Measurements from ENCODE around the gene GPR156.

The GPR156 gene

DNA sequence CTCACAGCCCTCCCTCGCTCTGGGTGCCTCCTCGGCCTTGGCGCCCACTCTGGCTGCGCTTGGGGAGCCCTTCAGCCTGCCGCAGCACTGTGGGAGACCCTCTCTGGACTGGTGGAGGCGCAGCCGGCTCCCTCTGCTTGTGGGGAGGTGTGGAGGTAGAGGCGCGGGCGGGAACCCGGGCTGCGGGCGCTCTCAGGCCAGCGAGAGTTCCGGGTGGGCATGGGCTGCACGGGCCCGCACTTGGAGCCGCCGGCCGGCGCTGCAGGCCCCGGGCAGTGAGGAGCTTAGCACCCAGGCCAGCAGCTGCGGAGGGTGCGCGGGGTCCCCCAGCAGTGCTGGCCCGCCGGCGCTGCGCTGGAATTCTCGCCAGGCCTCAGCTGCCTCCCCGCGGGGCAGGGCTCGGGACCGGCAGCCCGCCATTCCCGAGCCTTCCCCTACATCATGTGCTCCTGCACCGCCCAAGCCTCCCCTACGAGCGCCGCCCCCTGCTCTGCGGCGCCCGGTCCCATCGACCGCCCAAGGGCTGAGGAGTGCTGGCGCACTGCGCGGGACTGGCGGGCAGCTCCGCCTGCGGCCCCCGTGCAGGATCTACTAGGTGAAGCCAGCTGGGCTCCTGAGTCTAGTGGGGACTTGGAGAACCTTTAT, 144.8 kb downstream of the GPR156 start:
- POLR2A ChIA-PET, result no interaction called here
- Histone ChIP-seq H3K27ac (ENCODE audit: extremely low read depth, low read depth, low read length) (no peak overlapping the region), H3K36me3 (ENCODE audit: control insufficient read depth in 2 of 2, insufficient read depth in 1 of 2, low read length in 2 of 2) (no peaks in the 10 kb centered on the region), H3K4me3 (ENCODE audit: low read depth, low read length) (no peak overlapping the region), H3K4me1 (ENCODE audit: control insufficient read depth, insufficient read depth, low read length) (no peaks in the 10 kb centered on the region), H3K9me3 (ENCODE audit: control insufficient read depth, insufficient read depth, low read depth, low read length) (no peaks in the 10 kb centered on the region)
- CTCF ChIA-PET, result no interaction called here
- TF ChIP-seq KLF10 (tag by site-specific recombination; IDR thresholded peaks at IDR 0.05) (no peak), ZNF354C (tag by site-specific recombination; IDR thresholded peaks at IDR 0.05; ENCODE audit: borderline replicate concordance, low read depth) (no peak), ZNF510 (tag by site-specific recombination; IDR thresholded peaks at IDR 0.05; ENCODE audit: insufficient replicate concordance) (no peak), ZNF10 (tag by site-specific recombination; IDR thresholded peaks at IDR 0.05) (no peak), ZNF660 (tag by site-specific recombination; IDR thresholded peaks at IDR 0.05) (no peak), ZNF621 (tag by site-specific recombination; IDR thresholded peaks at IDR 0.05) (no peak)
- TF ChIP-seq, protein P1, sequence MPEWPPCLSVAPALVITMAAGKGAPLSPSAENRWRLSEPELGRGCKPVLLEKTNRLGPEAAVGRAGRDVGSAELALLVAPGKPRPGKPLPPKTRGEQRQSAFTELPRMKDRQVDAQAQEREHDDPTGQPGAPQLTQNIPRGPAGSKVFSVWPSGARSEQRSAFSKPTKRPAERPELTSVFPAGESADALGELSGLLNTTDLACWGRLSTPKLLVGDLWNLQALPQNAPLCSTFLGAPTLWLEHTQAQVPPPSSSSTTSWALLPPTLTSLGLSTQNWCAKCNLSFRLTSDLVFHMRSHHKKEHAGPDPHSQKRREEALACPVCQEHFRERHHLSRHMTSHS (tag by site-specific recombination; IDR thresholded peaks at IDR 0.05), result no peak
- TF ChIP-seq, protein P2, sequence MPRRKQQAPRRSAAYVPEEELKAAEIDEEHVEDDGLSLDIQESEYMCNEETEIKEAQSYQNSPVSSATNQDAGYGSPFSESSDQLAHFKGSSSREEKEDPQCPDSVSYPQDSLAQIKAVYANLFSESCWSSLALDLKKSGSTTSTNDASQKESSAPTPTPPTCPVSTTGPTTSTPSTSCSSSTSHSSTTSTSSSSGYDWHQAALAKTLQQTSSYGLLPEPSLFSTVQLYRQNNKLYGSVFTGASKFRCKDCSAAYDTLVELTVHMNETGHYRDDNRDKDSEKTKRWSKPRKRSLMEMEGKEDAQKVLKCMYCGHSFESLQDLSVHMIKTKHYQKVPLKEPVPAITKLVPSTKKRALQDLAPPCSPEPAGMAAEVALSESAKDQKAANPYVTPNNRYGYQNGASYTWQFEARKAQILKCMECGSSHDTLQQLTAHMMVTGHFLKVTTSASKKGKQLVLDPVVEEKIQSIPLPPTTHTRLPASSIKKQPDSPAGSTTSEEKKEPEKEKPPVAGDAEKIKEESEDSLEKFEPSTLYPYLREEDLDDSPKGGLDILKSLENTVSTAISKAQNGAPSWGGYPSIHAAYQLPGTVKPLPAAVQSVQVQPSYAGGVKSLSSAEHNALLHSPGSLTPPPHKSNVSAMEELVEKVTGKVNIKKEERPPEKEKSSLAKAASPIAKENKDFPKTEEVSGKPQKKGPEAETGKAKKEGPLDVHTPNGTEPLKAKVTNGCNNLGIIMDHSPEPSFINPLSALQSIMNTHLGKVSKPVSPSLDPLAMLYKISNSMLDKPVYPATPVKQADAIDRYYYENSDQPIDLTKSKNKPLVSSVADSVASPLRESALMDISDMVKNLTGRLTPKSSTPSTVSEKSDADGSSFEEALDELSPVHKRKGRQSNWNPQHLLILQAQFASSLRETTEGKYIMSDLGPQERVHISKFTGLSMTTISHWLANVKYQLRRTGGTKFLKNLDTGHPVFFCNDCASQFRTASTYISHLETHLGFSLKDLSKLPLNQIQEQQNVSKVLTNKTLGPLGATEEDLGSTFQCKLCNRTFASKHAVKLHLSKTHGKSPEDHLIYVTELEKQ (tag by site-specific recombination; IDR thresholded peaks at IDR 0.05; ENCODE audit: borderline replicate concordance), result no peak
- TF ChIP-seq, protein P3, sequence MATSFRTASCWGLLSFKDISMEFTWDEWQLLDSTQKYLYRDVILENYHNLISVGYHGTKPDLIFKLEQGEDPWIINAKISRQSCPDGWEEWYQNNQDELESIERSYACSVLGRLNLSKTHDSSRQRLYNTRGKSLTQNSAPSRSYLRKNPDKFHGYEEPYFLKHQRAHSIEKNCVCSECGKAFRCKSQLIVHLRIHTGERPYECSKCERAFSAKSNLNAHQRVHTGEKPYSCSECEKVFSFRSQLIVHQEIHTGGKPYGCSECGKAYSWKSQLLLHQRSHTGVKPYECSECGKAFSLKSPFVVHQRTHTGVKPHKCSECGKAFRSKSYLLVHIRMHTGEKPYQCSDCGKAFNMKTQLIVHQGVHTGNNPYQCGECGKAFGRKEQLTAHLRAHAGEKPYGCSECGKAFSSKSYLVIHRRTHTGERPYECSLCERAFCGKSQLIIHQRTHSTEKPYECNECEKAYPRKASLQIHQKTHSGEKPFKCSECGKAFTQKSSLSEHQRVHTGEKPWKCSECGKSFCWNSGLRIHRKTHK (tag by site-specific recombination; IDR thresholded peaks at IDR 0.05), result no peak
- TF ChIP-seq, protein P4, sequence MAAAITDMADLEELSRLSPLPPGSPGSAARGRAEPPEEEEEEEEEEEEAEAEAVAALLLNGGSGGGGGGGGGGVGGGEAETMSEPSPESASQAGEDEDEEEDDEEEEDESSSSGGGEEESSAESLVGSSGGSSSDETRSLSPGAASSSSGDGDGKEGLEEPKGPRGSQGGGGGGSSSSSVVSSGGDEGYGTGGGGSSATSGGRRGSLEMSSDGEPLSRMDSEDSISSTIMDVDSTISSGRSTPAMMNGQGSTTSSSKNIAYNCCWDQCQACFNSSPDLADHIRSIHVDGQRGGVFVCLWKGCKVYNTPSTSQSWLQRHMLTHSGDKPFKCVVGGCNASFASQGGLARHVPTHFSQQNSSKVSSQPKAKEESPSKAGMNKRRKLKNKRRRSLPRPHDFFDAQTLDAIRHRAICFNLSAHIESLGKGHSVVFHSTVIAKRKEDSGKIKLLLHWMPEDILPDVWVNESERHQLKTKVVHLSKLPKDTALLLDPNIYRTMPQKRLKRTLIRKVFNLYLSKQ (tag by site-specific recombination; IDR thresholded peaks at IDR 0.05; ENCODE audit: borderline replicate concordance), result no peak
- TF ChIP-seq, protein P5, sequence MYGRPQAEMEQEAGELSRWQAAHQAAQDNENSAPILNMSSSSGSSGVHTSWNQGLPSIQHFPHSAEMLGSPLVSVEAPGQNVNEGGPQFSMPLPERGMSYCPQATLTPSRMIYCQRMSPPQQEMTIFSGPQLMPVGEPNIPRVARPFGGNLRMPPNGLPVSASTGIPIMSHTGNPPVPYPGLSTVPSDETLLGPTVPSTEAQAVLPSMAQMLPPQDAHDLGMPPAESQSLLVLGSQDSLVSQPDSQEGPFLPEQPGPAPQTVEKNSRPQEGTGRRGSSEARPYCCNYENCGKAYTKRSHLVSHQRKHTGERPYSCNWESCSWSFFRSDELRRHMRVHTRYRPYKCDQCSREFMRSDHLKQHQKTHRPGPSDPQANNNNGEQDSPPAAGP (tag by site-specific recombination; IDR thresholded peaks at IDR 0.05), result no peak

DNA sequence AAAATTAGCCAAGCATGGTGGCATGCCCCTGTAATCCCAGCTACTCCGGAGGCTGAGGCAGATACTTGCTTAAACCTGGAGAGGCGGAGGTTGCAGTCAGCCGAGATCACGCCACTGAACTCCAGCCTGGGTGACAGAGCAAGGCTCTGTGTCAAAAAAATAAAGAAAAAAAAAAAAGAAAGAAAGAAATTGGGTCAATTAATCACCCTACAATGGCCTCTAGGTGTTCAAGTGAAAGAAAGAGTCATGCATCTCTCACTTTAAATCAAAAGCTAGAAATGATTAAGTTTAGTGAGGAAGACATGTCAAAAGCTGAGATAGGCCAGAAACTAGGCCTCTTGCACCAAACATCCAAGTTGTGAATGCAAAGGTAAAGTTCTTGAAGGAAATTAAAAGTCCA, 145.9 kb downstream of the GPR156 start:
- no peak overlapping the region for H3K27ac ChIP-seq (ENCODE audit: extremely low read depth, low read depth, low read length)
- no peaks in the 10 kb centered on the region for H3K4me1 ChIP-seq (ENCODE audit: control insufficient read depth, insufficient read depth, low read length)
- H3K9me3 ChIP-seq (ENCODE audit: control insufficient read depth, insufficient read depth, low read depth, low read length), result no peaks in the 10 kb centered on the region
- H3K4me3 ChIP-seq (ENCODE audit: low read depth, low read length), result no peak overlapping the region
- CTCF ChIA-PET, result no interaction called here
- POLR2A ChIA-PET, result no interaction called here
- no peaks in the 10 kb centered on the region for H3K36me3 ChIP-seq (ENCODE audit: control insufficient read depth in 2 of 2, insufficient read depth in 1 of 2, low read length in 2 of 2)
- TF ChIP-seq ZNF354C (tag by site-specific recombination; IDR thresholded peaks at IDR 0.05; ENCODE audit: borderline replicate concordance, low read depth), result no peak
- no peak for TF ChIP-seq ZNF274 (IDR thresholded peaks at IDR 0.05; ENCODE audit: low read length)
- TF ChIP-seq ZNF274 (tag by site-specific recombination; IDR thresholded peaks at IDR 0.05; ENCODE audit: borderline replicate concordance), result no peak
- TF ChIP-seq, protein P6, sequence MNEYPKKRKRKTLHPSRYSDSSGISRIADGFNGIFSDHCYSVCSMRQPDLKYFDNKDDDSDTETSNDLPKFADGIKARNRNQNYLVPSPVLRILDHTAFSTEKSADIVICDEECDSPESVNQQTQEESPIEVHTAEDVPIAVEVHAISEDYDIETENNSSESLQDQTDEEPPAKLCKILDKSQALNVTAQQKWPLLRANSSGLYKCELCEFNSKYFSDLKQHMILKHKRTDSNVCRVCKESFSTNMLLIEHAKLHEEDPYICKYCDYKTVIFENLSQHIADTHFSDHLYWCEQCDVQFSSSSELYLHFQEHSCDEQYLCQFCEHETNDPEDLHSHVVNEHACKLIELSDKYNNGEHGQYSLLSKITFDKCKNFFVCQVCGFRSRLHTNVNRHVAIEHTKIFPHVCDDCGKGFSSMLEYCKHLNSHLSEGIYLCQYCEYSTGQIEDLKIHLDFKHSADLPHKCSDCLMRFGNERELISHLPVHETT (tag by site-specific recombination; IDR thresholded peaks at IDR 0.05), result no peak
- no peak for TF ChIP-seq ZSCAN23 (tag by site-specific recombination; IDR thresholded peaks at IDR 0.05)
- TF ChIP-seq ZNF223 (tag by site-specific recombination; IDR thresholded peaks at IDR 0.05), result no peak
- TF ChIP-seq OSR2 (tag by site-specific recombination; IDR thresholded peaks at IDR 0.05), result no peak
- TF ChIP-seq ZNF350 (tag by site-specific recombination; IDR thresholded peaks at IDR 0.05), result no peak
- TF ChIP-seq ZNF600 (tag by site-specific recombination; IDR thresholded peaks at IDR 0.05), result no peak
- no peak for TF ChIP-seq ZNF302 (tag by site-specific recombination; IDR thresholded peaks at IDR 0.05; ENCODE audit: low read depth)
- TF ChIP-seq GLIS1 (tag by site-specific recombination; IDR thresholded peaks at IDR 0.05), result no peak
- no peak for TF ChIP-seq ZNF416 (tag by site-specific recombination; IDR thresholded peaks at IDR 0.05)
- no peak for TF ChIP-seq ZNF2 (tag by site-specific recombination; IDR thresholded peaks at IDR 0.05)
- TF ChIP-seq ZNF121 (tag by site-specific recombination; IDR thresholded peaks at IDR 0.05), result no peak
- no peak for TF ChIP-seq ZNF133 (tag by site-specific recombination; IDR thresholded peaks at IDR 0.05)
- TF ChIP-seq ZNF830 (tag by site-specific recombination; IDR thresholded peaks at IDR 0.05; ENCODE audit: low read depth), result no peak
